ENCODE measurements around the gene LHX6.

- TF ChIP-seq SIN3A (IDR thresholded peaks at IDR 0.05; ENCODE audit: low read depth), result no peak
- TF ChIP-seq CTCF (IDR thresholded peaks at IDR 0.05 in 2 of 3, conservative IDR thresholded peaks at IDR 0.05 in 1 of 3; ENCODE audit: borderline replicate concordance in 1 of 3, insufficient read depth in 1 of 3, low read depth in 2 of 3, low read length in 2 of 3), result no peak
Observed at GRCh38 chr9:122261469-122261881, 32.7 kb upstream of the LHX6 start.
